NB4 (cell line): ENCODE results near the gene ZBTB46.
"Not testable (repeated sequence)": the region's sequence is repeated elsewhere in the genome, so short reads cannot be mapped to it uniquely, and the experiment has no call there.

ENCODE experiments used
- DNase-seq: peaks from one replicate; pipeline ENCODE4 v3.0.0; 2010; ENCODE audit warnings: low read depth
- H3K4me3 ChIP-seq: one replicate; pipeline ENCODE4 v1.5.1; 2011; ENCODE audit warnings: mild to moderate bottlenecking, low read depth, low read length, moderate library complexity
- CTCF ChIP-seq: IDR thresholded peaks from one replicate; pipeline ENCODE4 v1.5.1; 2012; ENCODE audit warnings: low read depth, low read length
- MYC ChIP-seq: IDR thresholded peaks from 2 replicates; pipeline ENCODE4 v1.6.1; 2011; ENCODE audit warnings: low read depth, low read length
- POLR2A ChIP-seq: IDR thresholded peaks from 2 replicates; pipeline ENCODE4 v1.6.1; 2011; ENCODE audit warnings: mild to moderate bottlenecking; ENCODE audit not compliant: insufficient read length; ENCODE audit errors: extremely low read depth
- TF ChIP-seq, protein P1 (sequence below): IDR thresholded peaks from 2 replicates; pipeline ENCODE4 v1.6.1; 2011; ENCODE audit warnings: low read depth, low read length

The ZBTB46 gene

GRCh38 chr20:63807654-63808053 is 23.4 kb downstream of the ZBTB46 start:
- no peak for DNase-seq
- no peak for TF ChIP-seq MYC
- TF ChIP-seq, protein P1, sequence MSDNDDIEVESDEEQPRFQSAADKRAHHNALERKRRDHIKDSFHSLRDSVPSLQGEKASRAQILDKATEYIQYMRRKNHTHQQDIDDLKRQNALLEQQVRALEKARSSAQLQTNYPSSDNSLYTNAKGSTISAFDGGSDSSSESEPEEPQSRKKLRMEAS = no peak
- no peak for TF ChIP-seq POLR2A
- no peak for TF ChIP-seq CTCF
- no peak overlapping the region for H3K4me3 ChIP-seq

DNA sequence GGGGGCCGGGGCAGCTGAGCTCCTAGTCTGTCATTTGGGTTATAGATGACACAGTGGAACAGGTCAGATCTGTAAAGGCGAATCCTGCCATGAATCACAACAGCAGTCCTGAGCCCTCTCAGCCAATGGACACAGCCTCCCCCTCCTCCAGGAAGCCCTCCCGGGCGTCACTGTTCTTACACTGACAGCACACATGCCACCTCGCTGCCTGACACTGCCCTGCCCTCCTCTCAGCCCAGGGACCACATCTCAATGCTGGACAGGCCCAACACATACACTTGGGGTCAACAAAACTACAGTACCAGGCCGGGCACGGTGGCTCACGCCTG is 26.8 kb downstream of the ZBTB46 start:
- no peak for DNase-seq
- no peak overlapping the region for H3K4me3 ChIP-seq
- TF ChIP-seq, protein P1 = no peak
- no peak for TF ChIP-seq MYC
- TF ChIP-seq CTCF = no peak
- TF ChIP-seq POLR2A = no peak

DNA sequence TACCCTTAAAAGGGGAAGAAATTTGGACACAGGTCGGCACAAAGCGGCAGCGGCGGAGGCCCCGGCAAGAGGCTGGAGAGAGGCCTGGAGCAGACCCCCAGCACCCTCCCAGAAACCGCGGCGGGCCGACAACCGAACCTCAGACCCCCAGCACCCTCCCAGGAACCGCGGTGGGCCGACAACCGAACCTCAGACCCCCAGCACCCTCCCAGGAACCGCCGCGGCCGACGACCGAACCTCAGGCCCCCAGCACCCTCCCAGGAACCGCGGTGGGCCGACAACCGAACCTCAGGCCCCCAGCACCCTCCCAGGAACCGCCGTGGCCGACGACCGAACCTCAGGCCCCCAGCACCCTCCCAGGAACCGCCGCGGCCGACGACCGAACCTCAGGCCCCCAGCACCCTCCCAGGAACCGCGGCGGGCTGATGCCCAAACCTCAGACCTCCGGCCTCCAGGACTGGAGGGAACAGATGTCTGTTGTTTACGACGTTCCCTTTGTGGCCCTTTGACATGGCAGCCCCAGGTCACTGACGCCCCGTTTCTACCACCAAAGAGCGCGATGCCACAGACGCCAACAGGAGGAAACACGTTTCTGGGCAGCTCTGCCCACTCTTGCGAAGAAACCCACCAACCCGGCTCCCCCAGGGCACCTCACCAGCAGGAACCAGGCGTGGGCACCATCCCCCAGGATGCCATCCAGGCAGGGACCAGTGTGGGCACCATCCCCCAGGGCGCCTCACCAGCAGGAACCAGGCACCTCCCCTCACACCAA is 28.4 kb downstream of the ZBTB46 start:
- DNase-seq = no peak
- TF ChIP-seq, protein P1 = no peak
- no peak for TF ChIP-seq MYC
- TF ChIP-seq CTCF = no peak
- TF ChIP-seq POLR2A = no peak
- H3K4me3 ChIP-seq = peak overlapping the region; percentile 53

- H3K4me3 ChIP-seq, DNase-seq: not testable (repeated sequence)
These were observed 29.9 kb downstream of the ZBTB46 start for GRCh38 chr20:63801174-63801573.

GRCh38 chr20:63800411-63800810 is 30.7 kb downstream of the ZBTB46 start:
- DNase-seq = not testable (repeated sequence)

DNA sequence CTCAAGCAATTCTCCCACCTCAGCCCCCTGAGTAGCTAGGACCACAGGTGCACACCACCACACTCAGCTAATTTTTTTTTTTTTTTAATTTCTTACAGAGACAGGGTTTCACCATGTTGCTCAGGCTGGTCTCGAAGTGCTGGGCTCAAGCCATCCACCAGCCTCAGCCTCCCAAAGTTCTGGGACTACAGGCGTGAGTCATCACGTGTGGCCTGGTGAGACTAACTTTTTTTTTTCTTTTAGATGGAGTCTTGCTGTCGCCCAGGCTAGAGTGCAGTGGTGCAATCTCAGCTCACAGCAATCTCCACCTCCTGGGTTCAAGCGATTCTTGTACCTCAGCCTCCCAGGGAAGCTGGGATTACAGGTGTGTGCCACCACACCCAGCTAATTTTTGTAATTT is 31.9 kb downstream of the ZBTB46 start:
- DNase-seq = peak; percentile 73
- not testable (repeated sequence) for H3K4me3 ChIP-seq

More at GRCh38 chr20:63800411-63800810, 30.7 kb downstream of the ZBTB46 start:
- not testable (repeated sequence) for H3K4me3 ChIP-seq

DNA sequence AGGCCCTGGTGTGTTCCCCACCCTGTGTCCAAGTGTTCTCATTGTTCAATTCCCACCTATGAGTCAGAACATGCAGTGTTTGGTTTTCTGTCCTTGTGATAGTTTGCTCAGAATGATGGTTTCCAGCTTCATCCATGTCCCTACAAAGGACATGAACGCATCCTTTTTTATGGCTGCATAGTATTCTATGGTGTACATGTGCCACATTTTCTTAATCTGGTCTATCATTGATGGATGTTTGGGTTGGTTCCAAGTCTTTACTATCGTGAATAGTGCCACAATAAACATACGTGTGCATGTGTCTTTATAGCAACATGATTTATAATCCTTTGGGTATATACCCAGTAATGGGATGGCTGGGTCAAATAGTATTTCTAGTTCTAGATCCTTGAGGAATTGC is 33.9 kb downstream of the ZBTB46 start:
- H3K4me3 ChIP-seq, DNase-seq: not testable (repeated sequence)

DNA sequence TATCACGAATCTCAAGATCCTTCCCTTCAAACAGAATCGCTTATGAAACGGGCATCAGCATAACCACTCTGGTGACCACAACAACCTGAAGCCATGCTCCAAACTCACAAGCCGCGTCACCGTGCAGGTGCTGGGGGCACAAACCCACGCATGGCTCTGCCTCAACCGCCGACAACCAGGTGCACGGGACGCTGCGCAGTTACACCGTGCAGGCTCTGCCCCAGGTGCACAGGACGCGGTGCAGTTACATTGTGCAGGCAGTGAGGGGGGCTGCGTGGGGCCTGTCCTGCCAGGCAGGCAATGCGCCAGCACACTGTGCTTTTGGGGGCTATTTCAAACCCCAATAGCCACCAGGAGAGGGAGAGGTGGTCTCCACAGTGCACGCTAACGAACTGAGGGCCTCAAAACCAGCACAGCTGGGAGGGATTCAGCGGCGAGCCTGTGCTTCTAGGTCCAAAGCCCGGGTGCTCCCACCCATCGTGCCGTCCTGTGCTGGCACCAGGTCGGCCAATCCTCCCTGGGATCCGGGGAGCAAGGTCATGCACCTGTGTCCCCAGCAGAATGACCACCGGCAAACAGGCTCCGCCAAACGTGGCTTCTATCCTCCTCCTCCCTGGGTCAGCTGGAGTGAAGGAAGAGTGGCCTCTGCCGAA is 35.8 kb downstream of the ZBTB46 start:
- DNase-seq = no peak
- no peak overlapping the region for H3K4me3 ChIP-seq
- no peak for TF ChIP-seq POLR2A
- TF ChIP-seq, protein P1 = no peak
- TF ChIP-seq CTCF = no peak
- TF ChIP-seq MYC = no peak
